HuH-7.5 (cell line): ENCODE data around the gene SIRPA.
A peak's percentile ranks its signal among the peaks of the same experiment; 100 is the strongest.

Experiments
- DNase-seq: peaks from one replicate; pipeline ENCODE4 v3.0.0; 2011; ENCODE audit warnings: low spot score

The SIRPA gene

GRCh38 chr20:1888796-1889463 is 6.3 kb upstream of the SIRPA start:
- DNase-seq = peak; percentile 90

- DNase-seq = no peak
These were observed 4.5 kb upstream of the SIRPA start for GRCh38 chr20:1890469-1891262.

DNA sequence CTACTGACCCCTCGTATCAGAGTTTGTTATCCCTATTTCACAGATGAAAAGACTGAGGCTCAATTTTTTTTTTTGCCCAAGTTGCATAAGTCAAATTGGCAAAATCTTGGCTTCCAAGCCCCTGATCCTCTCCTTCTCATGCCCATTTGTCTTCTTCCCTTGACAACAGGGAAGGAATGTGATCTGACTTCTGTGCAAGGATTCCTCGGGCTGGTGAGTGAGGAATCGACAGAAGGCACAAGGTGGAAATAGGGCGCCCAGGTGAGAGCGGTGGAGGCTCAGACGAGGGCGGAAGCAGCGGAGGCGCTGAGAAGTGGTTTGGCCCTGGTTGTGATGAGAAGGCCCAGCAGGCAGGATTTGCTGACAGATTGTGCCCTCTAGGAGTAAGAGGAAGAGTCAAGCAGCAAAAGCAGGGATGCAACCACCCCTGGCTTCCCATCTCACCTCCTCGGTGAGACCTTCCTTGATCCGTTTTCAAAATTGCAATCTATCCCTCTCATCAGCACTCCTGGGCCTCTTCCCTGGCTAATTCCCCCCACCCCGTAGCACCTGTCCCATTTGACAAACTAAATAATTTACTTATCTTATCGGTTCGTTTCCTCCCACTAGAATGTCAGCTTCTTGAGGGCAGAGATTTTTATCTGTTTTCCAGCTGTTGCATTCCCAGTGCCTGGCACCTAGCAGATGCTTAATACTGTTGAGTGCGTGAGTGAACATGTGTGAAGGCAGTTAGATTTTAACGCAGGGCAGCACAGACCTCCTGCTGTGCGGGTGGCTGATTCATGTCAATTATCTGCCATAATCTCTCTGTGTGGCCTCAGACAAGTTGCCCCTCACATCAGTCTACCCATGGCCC is 3.7 kb upstream of the SIRPA start:
- DNase-seq = no peak

- no peak for DNase-seq
These were observed 3.2 kb upstream of the SIRPA start for GRCh38 chr20:1892119-1892385.

DNA sequence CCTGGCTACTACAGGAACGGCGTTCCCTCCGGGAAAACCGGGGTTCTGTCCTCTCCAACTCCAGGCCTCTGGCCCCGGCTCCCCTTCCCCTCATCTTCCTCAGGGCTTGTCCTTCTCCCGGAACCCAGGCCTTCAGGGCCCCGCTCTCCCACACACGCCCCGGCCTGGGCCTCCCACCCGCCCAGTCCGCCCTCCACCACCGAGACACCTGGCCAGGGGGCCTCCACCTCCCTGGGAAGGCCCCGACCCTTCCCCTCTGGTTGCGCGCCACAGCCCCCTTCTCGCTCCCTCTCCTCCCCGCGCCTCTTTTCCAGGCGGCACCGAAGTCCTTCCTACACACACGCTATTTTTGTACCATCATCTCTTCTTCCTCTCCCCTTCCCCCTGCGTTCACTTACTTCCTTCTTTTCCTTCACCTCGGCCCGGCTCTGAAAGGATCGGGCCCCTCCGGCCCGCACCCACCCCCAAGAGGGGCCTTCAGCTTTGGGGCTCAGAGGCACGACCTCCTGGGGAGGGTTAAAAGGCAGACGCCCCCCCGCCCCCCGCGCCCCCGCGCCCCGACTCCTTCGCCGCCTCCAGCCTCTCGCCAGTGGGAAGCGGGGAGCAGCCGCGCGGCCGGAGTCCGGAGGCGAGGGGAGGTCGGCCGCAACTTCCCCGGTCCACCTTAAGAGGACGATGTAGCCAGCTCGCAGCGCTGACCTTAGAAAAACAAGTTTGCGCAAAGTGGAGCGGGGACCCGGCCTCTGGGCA is 1.3 kb upstream of the SIRPA start:
- no peak for DNase-seq

- DNase-seq = peak; percentile 65
These were observed 696 bp upstream of the SIRPA start for GRCh38 chr20:1894471-1894950.

DNA sequence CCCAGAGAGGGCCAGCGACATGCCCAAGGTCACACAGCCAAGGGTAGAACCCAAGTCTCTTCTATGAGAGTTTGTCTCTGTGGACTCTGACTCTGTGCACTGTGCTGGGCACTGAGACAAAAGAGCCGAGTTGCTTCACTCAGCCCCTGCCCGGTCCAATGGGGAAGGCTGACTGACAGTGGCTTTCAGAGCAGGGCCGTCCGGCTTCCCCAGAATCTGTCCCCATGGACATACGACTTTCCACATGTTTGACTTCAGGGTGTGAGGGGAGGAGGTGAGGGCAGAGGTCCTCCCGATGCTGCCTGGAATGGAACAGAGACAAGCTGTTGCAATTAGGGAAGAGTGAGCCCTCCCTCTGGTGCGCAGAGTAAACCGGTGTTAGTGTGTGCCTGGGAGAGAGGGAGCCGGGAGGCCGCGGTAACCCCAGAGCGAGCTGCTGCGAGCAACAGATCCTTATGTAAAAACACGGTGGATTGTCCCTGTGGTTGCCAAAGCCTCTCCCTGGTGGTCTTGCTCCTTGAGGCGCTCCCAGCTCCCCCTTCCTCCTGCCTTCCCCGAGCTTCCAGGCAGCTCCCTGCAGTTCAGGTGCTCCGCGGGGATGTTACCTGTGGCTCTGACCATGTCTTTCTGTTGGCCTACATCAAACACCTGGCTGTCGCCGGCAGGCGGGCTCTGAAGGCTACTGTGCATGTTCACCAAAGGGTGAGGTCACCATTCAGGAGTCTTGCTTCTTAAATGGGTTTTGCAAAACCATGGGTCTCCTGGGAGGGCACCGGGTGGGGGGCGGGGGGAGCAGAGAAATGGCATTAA is 672 bp downstream of the SIRPA start:
- peak; percentile 68 for DNase-seq

GRCh38 chr20:1896484-1897258 is 1.5 kb downstream of the SIRPA start:
- DNase-seq = no peak

- DNase-seq = no peak
These were observed 2.3 kb downstream of the SIRPA start for GRCh38 chr20:1897541-1897940.

GRCh38 chr20:1897965-1898464 is 2.8 kb downstream of the SIRPA start:
- DNase-seq = no peak

GRCh38 chr20:1898482-1899240 is 3.5 kb downstream of the SIRPA start:
- DNase-seq = no peak

DNA sequence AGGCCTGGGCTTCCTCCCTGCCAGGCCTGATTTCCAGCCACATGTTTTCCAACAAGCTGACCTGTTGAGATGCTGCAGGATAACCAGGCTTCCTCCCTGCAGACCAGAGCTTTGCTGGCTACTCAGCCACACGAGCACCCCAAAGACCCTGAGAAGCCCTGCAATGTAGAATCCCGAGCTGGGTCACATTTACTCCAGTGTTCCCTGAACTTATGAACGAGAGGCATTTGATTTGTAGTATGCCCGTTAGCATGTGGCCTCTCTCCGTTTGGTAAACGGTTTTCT is 4.0 kb downstream of the SIRPA start:
- DNase-seq = no peak

- DNase-seq = peak; percentile 95
These were observed 5.2 kb downstream of the SIRPA start for GRCh38 chr20:1900321-1900801.

GRCh38 chr20:1901704-1902103 is 6.5 kb downstream of the SIRPA start:
- DNase-seq = no peak

- DNase-seq = no peak
These were observed 7.0 kb downstream of the SIRPA start for GRCh38 chr20:1902188-1902587.

DNA sequence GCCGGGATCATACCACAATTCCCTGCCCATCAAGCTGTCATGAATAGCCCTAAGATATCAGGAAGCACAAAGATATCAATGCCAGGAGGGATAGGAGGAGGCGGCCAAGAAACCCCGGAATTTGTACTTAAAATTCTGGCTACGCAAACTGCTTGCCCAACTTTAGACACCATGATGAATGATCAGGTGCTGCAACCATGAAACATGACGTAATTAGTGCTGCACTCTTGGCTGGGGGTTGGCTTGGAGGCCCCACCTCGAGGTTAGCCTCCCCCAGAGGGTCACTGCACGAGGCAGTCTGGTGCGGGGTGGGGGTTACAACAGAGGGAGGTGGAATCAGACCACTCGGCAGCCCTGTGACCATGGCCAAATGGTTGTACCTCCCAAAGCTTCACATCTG is 8.9 kb downstream of the SIRPA start:
- DNase-seq = no peak

DNA sequence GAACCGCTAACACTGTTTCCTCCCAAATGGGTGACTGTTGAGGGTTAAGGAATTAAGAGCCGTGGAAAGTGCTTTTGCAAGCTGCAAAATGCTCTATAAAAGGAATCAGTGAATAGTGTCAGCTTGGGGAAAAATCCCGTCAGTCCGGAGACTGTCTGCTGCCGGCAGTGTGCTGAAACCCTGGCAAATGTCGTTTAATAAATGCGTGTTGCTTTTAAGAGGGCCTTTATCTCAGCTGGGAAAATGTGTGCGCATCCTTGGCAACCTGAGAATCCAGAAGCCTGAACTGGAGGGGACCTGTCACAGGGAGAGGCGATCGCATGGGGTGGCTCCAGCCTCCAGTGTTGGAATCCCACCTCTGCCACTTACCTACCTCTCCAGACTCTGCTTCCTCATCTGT is 9.8 kb downstream of the SIRPA start:
- DNase-seq = no peak

DNA sequence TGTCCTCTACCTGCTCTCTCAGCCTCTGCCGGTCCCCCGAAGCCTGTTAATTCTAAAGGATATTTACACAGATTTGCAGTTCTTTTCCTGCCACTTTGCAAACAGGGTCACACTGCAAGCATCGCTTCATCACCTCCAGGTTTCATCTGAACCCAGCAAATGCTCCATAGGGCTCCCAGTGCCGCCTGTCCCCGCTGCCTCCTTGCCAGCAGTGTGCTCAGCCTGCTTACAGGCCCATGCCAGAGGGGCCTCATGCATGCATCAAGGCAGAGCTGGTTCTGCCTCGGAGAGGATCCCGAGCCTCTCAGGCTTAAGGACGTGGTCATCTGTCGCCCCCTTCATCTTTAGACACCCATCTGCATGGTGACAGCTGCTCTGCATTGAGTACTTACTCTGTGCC is 10.5 kb downstream of the SIRPA start:
- no peak for DNase-seq

DNA sequence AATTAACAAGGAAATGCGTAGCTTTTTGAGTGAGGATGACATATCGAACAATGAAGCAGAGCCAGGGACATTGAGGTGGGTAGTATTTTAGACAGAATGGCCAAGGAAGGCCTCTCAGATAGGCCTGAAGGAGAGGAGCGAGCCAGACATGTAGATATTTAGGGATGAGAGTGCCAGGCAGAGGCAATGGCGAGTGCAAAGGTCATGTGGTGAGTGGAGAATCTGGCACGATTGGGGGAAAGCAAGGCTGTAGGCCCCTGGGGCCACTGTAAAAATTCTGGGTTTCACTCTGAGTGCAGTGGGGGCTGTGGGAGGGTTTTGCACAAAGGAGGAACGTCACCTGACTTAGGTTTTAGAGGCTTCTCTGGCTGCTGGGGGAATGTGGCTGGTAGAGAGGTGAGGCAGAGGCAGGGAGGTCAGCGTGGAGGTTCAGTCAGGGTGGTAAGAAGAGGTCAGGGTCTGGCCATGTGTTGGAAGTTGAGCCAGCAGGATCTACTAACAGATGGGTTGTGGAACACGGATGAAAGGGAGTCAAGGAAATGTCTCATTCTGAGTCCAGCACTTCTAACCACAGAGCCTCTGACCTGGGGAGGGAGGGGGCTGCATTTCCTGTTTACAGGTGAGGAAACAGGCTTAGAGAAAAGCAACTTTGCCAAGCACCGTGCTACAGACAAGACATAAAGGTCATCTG is 11.3 kb downstream of the SIRPA start:
- no peak for DNase-seq
